GM23248 (cell line): ENCODE results near the gene FYB1.

Source experiments
- EZH2 ChIP-seq: fragments of 200-600 bp; sonication (generic); IDR thresholded peaks from 2 replicates; pipeline ENCODE4 v1.6.1; 2018; ENCODE audit warnings: antibody characterized with exemption, mild to moderate bottlenecking; ENCODE audit not compliant: insufficient read depth, poor library complexity, severe bottlenecking
- EZH2phosphoT487 ChIP-seq: fragments of 200-600 bp; sonication (generic); IDR thresholded peaks from 2 replicates; pipeline ENCODE4 v1.6.1; 2018; ENCODE audit warnings: antibody characterized with exemption, moderate library complexity, mild to moderate bottlenecking, low read depth; ENCODE audit not compliant: insufficient read depth

DNA sequence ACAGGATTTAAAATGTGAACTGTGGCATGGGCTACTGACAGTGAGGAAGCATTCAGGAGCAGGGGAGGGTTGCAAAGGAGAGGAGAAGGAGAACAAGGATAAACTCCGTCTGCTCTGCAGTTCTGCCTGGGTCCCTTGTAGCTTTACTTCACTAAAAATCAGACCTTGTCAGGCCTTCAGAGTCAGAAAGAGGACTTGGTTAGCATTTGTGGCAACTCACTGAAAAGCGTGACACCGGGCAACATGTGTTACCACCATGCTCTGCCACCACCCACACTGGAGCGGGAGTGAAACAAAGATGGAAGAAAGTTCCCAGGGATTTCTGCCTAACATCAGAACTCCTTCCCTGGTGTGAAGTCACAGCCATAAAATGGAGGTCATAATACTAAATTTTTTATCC, 19.3 kb downstream of the FYB1 start:
- TF ChIP-seq EZH2phosphoT487, result no peak
- no peak for TF ChIP-seq EZH2
